NCI-H128 (cell line): ENCODE measurements around the gene SATL1.
"Not testable (repeated sequence)": the region's sequence is repeated elsewhere in the genome, so short reads cannot be mapped to it uniquely, and the experiment has no call there.

ENCODE experiments used
- DNase-seq: peaks from one replicate; lab custom pipeline; 2025; ENCODE audit not compliant: unreplicated experiment; lab: John Stamatoyannopoulos, UW

SATL1 gene, protein sequence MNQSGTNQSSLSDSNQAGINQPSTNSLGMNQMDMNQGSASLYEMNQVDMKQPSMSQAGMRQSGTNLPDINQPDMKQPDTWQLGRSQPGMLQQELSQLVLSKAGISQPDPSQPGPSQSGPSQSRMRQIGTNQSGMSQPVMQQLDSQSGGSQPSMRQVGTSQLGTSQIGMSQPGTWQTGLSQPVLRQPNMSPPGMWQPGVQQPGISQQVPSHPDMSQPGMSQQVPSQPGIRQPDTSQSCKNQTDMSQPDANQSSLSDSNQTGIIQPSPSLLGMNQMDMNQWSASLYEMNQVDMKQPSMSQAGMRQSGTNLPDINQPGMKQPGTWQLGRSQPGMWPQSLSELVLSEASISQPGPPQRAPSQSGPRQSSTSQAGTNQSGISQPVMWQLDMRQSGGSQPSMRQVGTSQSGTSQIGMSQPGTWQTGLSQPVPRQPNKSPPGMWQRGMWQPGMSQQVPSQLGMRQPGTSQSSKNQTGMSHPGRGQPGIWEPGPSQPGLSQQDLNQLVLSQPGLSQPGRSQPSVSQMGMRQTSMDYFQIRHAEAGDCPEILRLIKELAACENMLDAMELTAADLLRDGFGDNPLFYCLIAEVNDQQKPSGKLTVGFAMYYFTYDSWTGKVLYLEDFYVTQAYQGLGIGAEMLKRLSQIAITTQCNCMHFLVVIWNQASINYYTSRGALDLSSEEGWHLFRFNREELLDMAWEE

DNA sequence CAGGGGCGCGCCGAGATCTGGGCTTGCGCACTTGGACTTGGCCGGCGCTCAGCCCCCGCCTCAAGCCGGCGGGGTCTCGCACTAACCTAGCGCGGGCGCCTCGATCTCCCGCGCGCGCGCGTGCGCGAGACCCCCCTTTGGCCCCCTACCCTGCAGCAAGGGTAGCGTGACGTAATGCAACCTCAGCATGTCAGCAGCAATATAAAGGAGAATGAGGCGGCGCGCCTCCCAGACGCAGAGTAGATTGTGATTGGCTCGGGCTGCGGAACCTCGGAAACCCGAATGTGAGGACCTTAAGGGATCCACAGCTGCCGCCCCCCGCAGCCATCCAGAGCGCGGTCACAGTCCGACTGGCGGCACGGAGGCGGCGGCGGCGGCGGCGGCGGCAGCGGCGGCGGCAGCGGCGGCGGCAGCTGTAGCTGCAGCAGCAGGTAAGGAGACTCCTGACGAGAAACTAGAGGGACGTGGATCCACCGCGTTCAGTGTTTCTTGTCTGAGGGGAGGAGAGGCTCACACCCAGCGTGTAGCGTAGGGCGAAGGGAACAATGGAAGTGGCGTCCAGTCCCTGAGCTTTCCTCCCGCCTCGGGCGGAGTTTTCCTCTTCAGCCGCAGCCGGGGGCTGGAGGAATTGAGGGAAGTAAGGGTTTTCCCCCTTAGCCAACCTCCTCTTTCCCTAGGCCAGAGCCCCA lies at the start of gene SATL1, which contains the start of gene ZNF711:
Gene SATL1 (minus strand): TSS at position 19 of the 689 bp plus-strand sequence. CDS start 134,811 bp downstream, outside the sequence.
Gene ZNF711 (plus strand): TSS at position 231 of the 689 bp plus-strand sequence. CDS start 3,582 bp downstream, outside the sequence.
- peak; percentile 75 for DNase-seq

DNA sequence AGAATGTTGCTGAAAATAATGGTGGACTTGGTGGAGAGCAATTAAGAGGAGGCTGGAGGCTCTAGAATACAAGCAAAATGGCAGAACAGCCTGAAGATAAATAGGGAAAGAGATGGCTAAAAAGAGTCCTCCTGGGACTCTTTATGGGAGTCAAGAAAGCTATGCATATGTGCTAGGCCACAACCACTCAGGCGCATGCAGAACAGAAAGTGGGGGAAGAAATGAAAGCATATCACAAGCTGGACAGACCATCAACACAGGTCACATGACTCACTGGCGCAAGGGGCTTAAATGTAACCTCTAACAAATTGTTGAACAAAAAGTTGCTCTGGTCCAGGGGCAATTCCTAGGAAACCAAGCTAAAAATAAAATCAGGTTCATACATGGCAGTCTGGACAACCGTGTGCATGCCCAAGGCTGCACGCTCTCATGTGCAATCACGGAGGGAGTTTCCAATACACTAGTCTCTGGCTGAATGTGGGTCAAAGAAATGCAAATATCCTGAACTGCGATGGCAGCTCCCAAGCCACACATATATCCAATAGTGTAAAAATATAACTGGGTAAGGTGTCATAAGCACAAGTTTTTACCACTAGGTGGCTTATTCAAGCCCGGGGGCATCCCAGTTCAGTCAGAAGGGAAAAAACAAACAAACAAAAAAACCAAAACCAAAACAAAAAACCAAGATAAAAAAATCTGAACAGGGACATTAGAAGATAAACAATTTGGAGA lies 45.6 kb upstream of the SATL1 start:
- DNase-seq, result no peak

DNA sequence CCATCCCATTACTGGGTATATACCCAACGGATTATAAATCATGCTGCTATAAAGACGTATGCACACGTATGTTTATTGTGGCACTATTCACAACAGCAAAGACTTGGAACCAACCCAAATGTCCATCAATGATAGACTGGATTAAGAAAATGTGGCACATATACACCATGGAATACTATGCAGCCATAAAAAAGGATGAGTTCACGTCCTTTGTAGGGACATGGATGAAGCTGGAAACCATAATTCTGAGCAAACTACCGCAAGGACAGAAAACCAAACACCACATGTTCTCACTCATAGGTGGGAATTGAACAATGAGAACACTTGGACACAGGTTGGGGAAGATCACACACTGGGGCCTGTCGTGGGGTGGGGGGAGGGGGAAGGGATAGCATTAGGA lies 41.7 kb upstream of the SATL1 start:
- DNase-seq, result not testable (repeated sequence)

DNA sequence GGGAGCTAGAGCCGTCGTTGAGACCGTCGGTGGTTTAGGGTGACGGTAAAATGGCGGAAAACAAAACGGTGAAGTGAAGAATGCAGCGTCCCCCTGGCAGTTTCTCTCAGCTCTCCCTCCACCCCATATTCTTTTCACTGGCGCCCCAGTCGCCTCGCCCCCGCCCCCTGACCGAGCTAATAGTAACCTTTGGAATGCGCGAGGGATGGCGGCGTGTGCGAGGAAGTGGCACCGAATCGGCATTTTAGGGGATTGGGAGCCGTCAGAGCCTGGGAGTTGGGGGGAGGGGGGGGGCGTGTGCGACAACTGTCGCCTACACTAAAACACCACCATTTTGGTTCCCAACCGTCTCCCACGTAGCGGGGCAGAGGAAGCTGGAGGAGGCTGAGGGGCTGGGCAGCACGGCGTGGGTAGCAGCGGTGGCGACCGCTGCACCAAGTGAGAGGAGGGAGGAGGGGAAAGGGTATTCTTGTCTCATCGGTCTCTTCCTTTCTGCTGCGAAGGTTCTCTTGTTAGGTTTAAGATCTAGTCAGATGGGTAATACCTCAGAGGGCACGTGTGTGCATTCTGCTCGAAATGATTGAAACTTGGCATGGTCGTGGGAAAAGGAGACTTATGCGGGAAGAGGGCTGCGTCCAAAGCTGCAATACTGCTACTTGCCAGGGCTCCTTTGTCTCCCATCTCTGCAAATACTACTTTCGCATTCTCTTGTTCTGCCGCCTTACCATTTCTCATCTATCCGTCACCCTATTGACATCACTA lies 1.1 kb upstream of the SATL1 start:
- DNase-seq, result peak; percentile 5

DNA sequence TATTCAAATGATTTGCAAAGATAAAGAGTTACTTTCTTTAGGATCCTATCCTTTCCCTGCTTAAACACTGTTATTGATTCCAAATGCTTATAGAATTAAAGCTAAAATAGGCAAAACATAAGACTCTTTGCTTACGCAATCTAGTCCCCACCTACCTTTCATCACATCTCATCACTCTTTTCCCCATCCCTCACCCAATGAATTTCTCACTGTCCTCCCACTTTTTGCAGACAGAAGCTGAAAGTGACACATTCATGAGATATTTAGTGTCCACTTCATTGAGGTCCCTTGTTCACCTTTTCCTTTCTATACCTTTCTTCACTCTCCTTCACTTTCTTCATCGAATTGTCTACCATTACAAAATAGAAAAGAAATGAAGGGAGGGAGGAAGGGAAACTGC lies 424 bp downstream of the SATL1 start:
- DNase-seq, result peak; percentile 0

DNA sequence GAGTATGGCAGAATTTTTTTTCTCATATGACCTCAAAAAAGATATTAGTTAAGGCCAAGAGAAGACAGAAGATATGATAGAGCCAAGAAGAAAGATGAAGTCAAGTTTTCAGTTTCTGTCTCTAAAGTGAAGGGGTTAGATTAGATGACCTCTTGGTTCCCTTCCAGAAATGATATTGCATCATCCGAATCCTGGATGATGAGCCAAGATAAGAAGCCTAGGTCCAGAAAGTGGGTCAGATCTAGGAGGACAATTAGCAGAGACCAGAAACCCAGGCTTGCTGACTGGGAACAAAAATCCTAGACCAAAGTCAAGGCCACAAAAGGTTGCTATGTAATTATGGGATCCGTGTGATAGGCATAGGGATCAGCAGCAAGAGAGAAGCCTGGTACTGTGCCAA lies 20.2 kb downstream of the SATL1 start:
- no peak for DNase-seq

DNA sequence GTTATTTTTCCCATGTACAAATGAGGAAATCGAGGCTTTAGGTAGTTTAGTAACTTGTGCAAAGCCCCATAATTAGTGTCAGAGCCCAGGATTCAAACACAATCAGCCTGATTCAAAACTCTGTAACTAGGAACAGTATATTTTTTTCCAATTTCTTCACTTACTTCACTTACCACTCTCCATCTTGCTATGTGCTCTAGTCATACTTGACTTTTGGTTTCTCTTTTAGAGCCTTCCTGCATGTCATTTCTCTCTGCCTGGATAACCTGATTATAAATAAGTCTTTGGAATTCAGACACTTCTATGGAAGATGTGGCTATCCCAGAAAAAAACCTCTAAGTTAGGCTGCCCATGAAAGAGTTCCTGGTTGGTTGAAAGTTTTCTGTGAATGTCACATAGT lies 22.2 kb downstream of the SATL1 start:
- no peak for DNase-seq

DNA sequence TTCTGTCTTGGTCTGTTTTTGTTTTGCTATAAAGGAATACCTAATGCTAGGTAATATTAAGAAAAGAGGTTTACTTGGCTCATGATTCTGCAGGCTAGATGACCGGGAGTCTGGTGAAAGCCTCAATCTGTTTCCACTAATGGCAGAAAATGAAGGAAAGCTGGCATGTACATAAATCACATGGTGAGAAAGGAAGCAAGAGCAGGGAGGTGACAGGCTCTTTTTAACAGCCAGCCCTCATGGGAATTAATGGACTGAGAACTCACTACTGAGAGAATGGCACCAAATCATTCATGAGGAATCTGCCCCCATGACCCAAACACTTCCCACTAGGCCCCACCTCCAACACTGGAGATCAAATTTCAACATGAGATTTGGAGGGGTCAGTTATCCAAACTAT lies 27.6 kb downstream of the SATL1 start:
- DNase-seq, result no peak

DNA sequence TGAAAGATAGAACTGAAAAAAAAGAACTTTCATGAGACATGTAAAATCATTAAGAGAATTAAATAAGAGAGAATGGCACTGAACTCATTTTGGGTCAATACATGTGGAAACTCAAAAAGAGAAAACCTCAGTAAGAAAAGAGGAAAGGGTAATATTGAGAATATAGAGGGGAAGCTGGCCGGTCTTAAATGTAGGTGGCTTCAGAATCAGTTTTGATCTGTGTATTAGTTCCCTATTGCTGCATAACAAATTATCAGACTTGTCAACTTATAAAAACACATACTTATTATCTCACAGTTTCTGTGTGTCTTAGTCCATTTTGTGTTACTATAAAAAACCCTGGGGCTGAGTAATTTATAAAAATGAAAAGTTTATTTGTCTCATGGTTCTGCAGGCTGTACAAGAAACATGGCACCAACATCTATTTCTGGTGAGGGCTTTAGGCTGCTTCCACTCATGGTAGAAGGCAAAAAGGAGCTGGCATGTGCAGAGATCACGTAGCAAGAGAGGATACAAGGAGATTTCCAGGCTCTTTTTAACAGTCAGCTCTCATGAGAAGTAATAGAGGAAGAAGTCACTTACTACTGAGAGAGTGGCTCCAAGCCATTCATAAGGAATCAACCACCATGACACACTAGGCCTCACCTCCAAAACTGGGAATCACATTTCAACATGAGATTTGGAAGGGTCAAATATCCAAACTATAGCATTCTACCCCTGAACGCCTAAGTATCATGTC lies 29.6 kb downstream of the SATL1 start:
- no peak for DNase-seq

DNA sequence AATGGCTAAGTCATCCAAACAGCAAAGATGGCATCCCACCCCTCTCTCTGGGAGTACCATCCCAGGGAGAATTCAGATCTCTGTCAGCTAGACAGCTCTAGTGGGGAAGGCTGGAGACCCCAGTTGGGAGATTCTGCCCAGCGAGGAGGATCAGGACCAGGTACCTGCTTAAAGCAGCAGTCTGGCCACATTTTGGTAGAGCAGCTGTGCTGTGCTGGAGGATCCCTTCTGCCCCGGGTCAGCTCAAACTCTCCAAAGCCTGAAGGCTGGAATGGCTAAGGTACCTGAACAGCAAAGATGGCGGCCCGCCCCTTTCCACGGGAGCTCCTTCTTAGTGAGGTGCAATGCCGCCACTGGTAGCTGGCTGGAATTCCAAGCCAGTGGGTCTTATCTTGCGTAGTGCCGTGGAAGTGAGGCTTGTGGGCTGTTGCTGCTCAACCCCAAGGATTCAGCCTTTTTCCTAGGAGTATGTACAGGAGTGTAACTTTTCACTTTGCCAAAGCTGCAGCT lies 40.1 kb downstream of the SATL1 start:
- no peak for DNase-seq

DNA sequence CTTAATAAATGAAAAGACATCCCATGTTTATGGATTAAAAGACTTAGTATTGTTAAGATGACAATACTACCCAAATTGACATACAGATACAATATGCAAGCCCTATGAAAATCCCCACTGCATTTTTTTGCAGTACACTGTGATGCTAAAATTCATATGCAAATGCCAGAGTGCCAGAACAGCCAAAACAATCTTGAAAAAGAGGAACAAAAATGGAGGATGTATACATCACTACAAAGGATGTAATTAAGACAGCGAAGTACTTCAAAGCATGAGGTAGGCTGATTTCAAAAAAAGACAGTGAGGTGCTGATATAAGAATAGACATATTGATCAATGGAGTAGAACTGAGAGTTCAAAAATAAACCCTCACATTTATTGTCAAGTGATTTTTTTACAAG lies 47.3 kb downstream of the SATL1 start:
- DNase-seq, result no peak

DNA sequence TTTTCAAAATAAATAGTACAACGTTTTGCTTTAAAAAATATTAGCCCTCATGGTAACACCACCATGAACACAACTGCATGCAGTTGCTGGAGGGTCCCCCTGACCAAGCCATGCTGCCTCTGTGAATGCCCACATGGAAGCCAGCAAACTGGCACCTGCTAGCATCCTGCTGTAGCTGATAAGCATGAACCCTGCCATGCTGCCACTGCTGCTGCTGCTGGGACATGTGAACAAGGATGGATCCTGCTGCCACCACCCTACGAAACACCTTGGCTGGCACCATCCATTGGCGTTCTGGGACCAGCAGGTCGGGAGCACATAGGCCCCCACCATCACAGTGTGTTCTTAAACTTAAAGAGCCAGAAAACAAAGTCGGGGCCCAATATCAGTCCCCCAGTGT lies 83.9 kb downstream of the SATL1 start:
- DNase-seq, result no peak

DNA sequence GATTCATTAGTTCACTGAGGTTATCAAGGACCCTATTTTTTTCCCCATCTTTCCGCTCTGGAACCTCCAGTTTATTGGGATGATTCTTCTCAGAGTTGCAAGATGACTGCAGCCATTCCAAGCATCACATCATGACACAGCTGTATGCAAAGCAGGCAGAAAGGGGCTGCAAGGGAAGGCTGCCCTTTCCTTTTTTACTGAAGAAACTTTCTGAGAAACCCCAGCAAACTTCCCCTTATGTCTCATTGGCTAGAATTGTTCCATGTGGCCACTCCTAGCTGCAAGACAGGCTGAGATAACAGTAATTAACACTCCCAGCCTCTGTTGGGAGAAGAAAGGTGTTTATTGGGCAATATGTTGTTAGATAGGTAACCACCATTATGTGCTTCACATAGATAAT lies 102.6 kb downstream of the SATL1 start:
- DNase-seq, result no peak

DNA sequence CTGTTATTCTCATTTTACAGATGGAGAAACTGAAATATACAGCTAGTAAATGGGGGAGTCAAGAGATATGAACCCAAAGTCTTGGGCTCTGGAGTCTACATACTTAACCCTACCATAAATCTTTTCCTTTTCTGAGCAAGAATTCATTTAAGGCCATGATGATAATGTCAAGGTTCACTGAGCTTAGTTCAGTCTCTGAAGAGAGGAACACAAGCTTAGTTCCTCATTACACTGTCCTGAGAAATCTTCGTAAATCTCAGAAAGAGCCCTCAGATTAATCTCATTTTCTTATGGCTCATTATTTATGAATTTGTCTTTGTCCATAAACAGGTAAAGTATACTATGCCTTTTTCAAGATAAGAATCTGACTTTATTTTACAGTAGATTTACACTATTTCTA lies 104.2 kb downstream of the SATL1 start:
- no peak for DNase-seq

DNA sequence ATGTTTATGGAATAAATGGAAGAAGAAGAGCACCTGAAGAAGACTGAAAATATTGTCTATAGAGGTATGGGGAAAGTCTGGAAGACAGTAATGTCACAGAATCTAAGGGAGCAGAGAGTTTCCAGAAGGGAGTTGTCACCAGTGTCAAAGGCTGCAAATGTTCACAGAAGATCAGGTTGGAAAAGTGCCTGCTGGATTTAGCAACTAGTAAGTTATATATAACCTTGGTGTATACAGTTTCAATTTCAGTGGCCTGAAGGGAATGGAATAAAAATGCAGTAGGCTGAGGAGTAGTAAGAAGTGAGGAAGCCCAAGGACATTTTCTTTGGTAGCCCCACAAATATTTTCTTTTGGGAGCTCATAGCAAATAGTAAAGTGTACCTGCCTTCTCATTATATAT lies 107.2 kb downstream of the SATL1 start:
- no peak for DNase-seq

DNA sequence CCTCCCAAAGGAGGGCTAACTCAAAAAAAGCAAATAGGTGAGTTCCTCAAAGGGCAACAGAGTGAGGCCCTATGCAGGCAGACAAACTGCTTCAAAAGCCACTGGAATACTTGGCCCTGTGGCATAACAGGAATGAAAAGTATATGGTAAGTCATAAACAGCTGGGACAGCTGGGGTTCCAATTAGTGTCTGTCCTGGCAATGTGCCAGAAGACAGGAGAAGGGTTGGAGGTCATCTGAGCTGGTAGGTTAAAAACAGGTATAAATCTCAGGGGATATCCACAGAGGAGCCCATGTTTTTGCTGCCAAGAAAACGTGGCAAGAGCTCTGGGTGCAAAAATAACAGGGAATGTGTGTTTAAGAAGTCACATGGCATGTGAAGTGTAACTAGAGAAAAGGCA lies 128.3 kb downstream of the SATL1 start:
- no peak for DNase-seq

DNA sequence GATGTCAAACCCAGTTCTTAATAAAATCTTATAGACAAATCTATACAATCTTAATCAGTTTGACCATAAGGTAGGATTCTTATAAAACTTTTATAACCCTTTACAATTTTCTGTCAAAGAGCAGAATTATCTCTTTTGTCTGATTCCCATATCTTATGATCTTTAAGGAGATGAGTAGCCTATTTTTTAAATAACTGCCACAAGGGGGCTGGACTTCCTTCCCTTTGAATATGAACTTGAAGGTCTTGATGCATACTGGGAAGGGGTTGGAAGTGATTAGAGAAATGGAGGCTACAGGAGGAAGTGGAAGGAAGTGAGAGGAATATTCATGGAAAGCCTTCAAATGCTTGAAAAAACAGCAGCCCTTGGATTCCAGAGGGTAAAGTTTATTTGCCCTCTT lies 128.8 kb downstream of the SATL1 start:
- no peak for DNase-seq

DNA sequence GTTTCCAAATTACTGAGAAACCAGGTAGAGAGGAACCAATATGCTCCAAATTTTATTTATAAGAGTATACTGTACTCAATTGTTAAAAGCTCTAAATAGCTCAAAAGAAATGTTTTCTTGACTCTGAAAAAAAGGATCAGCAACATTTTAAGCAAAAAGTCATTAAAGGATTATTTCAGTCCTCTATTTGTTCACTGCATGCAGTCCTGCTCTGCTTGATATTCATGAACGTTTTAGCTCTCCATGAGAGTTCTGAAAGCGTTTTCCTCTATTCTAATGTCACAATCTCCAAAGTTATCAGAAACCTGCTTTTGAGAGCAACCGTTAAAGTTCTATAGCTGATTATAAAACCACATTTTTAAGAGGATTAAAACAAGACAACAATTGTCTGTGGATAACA lies 129.4 kb downstream of the SATL1 start:
- no peak for DNase-seq

DNA sequence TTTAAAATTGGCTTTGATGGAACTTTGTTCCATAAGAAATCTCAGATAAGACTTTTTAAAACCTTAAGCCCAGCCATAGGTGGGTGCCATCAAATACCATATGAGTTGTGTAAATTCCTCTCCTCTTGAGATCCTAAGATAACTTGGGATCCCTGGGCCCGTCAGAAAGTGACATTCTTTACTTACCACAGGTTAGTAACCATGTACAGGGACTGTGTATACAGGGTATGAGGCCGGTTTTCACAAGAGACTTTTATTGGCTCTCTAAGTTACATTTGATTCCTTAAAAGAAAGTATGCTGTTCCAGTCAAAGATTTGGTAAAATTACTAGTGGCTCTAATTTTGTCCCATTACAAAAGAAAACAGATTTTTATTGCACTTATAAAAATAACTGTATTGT lies 129.8 kb downstream of the SATL1 start:
- no peak for DNase-seq

DNA sequence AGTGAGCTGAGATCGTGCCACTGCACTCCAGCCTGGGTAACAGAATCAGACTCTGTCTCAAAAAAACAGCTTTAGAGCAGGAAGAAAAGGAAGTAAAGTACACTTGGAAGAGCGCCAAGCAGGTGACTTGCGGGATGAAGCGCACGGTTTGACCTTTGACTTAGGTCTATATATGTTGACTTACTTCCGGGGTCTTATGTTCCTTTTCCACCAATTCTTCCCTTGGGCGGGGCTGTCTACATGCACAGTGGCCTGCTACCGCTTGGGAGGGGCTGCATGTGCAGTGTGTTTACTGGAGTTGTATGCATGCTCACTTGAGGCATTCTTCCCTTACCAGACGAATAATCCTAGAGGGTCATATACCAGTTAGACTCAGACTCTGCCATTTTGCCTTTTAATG lies 131.3 kb downstream of the SATL1 start:
- DNase-seq, result no peak
